Measurements from ENCODE around the gene DUSP9. TPM values are rescaled to one million over a fixed set of nuclear protein-coding genes. Genes with fewer than 3 reads are reported as not detected.

The DUSP9 gene
- total RNA-seq, 2 donors from 2014 or later, result 0.18 to 0.31 TPM

GRCh38 chrX:153638041-153638371 lies 9.0 kb upstream of the DUSP9 start:
- TF ChIP-seq, protein P1, sequence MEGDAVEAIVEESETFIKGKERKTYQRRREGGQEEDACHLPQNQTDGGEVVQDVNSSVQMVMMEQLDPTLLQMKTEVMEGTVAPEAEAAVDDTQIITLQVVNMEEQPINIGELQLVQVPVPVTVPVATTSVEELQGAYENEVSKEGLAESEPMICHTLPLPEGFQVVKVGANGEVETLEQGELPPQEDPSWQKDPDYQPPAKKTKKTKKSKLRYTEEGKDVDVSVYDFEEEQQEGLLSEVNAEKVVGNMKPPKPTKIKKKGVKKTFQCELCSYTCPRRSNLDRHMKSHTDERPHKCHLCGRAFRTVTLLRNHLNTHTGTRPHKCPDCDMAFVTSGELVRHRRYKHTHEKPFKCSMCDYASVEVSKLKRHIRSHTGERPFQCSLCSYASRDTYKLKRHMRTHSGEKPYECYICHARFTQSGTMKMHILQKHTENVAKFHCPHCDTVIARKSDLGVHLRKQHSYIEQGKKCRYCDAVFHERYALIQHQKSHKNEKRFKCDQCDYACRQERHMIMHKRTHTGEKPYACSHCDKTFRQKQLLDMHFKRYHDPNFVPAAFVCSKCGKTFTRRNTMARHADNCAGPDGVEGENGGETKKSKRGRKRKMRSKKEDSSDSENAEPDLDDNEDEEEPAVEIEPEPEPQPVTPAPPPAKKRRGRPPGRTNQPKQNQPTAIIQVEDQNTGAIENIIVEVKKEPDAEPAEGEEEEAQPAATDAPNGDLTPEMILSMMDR (conservative IDR thresholded peaks at IDR 0.05), result no peak
- Mint-ChIP-seq H3K27ac (no peak overlapping the region), H3K27me3 (ENCODE audit: insufficient read depth) (peaks cover 41% of the 10 kb centered on the region), H3K9me3 (peaks cover 53% of the 10 kb centered on the region), H3K36me3 (ENCODE audit: low read depth) (no peaks in the 10 kb centered on the region), H3K4me3 (no peak overlapping the region), H3K4me1 (peaks cover 3% of the 10 kb centered on the region)
- Histone ChIP-seq H3K27ac (ENCODE audit: low read depth, low read length) (no peak overlapping the region), H3K4me3 (ENCODE audit: low read length) (no peak overlapping the region), H3K36me3 (ENCODE audit: control insufficient read depth, insufficient read depth, low read length) (no peaks in the 10 kb centered on the region), H3K9me3 (ENCODE audit: control insufficient read depth, low read length) (no peaks in the 10 kb centered on the region), H3K9ac (ENCODE audit: extremely low read depth, low read length, poor library complexity, severe bottlenecking) (no peak overlapping the region), H3K4me1 (ENCODE audit: control insufficient read depth, insufficient read depth, low read length) (no peaks in the 10 kb centered on the region), H3K27me3 (ENCODE audit: control insufficient read depth, insufficient read depth, low read length, poor library complexity, severe bottlenecking) (peaks cover 24% of the 10 kb centered on the region)
- 80 to 92% methylated on average over 1 to 6 of the region's 6 CpGs for WGBS, 2 experiments (ENCODE audit: insufficient coverage in 1 of 2, insufficient read length in 1 of 2)
- peak; percentile 28 for DNase-seq

DNA sequence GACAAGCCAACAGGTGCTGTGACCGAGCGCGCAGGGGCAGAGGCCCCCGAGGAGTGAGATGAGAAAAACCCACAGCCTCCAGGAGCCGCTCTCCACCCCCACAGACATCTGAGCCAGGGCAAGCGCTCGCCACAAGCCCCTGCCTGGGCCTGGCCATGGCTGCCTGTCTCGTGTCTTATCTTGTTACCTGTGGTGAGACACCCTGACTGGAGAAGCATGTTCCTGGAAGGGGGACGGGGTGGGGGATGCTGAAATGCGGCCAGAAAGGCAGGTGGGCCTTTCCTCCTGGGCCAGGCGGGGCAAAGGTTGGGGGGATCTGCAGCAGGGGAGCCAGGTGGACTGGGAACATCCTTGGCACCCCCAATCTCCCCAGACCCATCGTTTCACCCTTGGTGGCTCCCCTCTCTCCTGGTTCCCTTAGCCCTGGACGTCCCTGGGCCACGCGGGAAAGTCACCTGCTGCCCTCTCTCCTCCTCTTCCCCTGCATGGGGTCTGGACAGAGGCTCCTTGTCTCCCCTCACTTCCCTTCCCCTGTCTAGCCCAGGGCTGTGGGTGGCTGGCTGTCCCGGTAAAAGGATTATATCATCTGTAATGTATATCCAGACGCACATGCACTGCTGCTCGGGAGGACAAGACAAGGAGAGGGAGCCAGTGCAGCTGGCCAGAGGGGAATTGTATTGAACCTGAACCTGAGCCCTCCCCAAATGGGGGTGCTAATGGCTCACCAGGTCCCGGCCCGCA lies 8.4 kb upstream of the DUSP9 start:
- no peak overlapping the region for H3K27ac Mint-ChIP-seq
- H3K36me3 Mint-ChIP-seq (ENCODE audit: low read depth), result no peaks in the 10 kb centered on the region
- peaks cover 3% of the 10 kb centered on the region for H3K4me1 Mint-ChIP-seq
- peaks cover 54% of the 10 kb centered on the region for H3K9me3 Mint-ChIP-seq
- no peaks in the 10 kb centered on the region for H3K4me1 ChIP-seq (ENCODE audit: control insufficient read depth, insufficient read depth, low read length)
- peaks cover 47% of the 10 kb centered on the region for H3K27me3 Mint-ChIP-seq (ENCODE audit: insufficient read depth)
- no peak overlapping the region for H3K4me3 ChIP-seq (ENCODE audit: low read length)
- H3K27me3 ChIP-seq (ENCODE audit: control insufficient read depth, insufficient read depth, low read length, poor library complexity, severe bottlenecking), result peaks cover 30% of the 10 kb centered on the region
- TF ChIP-seq, protein P1 (conservative IDR thresholded peaks at IDR 0.05), result no peak
- H3K27ac ChIP-seq (ENCODE audit: low read depth, low read length), result no peak overlapping the region
- H3K4me3 Mint-ChIP-seq, result no peak overlapping the region
- H3K9me3 ChIP-seq (ENCODE audit: control insufficient read depth, low read length), result no peaks in the 10 kb centered on the region
- 83 to 100% methylated on average over 2 to 20 of the region's 20 CpGs for WGBS, 2 experiments (ENCODE audit: insufficient coverage in 1 of 2, insufficient read length in 1 of 2)
- H3K36me3 ChIP-seq (ENCODE audit: control insufficient read depth, insufficient read depth, low read length), result no peaks in the 10 kb centered on the region
- peak; percentile 30 for DNase-seq
- H3K9ac ChIP-seq (ENCODE audit: extremely low read depth, low read length, poor library complexity, severe bottlenecking), result no peak overlapping the region

DNA sequence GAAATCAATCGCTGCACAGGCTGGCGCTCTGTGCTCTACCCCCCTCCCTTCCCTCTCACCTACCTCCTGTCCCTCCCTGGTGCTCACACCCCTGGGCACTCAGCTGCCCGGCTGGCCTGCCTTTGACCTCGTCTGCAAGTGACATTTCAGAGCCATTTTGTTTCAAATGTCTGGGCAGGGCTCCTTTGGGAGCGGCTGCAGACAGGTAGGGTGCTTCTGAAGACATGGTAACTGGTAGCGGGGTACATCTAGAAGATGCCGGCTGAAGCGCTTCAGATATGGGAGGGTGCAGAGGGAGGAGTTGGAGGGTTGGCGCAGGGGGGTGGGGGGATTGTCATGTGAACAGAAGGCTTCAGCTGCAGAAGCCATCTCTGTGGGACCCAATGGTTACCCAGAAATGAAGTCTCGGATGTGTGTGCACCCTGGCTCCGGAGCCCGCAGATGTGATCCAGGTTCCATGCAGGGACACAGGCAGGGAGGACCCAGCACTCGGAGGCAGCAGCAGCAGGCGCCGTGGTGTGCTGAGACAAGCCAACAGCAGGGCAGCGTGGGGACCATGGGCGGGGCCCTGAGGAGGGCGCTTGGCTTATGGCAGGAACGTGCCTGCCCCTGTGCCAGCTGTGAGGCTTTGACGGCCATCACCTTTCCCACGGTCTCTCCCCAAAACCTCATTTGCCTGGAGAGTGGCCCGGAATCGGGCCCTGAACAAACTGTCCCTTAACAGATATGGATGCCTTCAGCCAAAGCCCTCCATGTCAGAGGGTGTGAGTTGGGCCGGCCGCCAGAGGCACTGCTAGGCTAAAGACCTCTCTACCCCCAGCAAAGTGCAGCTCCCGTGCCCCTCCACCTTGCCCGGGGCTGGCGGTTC lies 7.6 kb upstream of the DUSP9 start:
- no peak overlapping the region for H3K27ac ChIP-seq (ENCODE audit: low read depth, low read length)
- H3K27me3 Mint-ChIP-seq (ENCODE audit: insufficient read depth), result peaks cover 52% of the 10 kb centered on the region
- no peak overlapping the region for H3K9ac ChIP-seq (ENCODE audit: extremely low read depth, low read length, poor library complexity, severe bottlenecking)
- H3K4me1 Mint-ChIP-seq, result peaks cover 3% of the 10 kb centered on the region
- no peak overlapping the region for H3K27ac Mint-ChIP-seq
- no peaks in the 10 kb centered on the region for H3K4me1 ChIP-seq (ENCODE audit: control insufficient read depth, insufficient read depth, low read length)
- peaks cover 34% of the 10 kb centered on the region for H3K27me3 ChIP-seq (ENCODE audit: control insufficient read depth, insufficient read depth, low read length, poor library complexity, severe bottlenecking)
- H3K9me3 Mint-ChIP-seq, result peaks cover 53% of the 10 kb centered on the region
- no peaks in the 10 kb centered on the region for H3K36me3 Mint-ChIP-seq (ENCODE audit: low read depth)
- H3K36me3 ChIP-seq (ENCODE audit: control insufficient read depth, insufficient read depth, low read length), result no peaks in the 10 kb centered on the region
- TF ChIP-seq, protein P1 (conservative IDR thresholded peaks at IDR 0.05), result no peak
- H3K9me3 ChIP-seq (ENCODE audit: control insufficient read depth, low read length), result no peaks in the 10 kb centered on the region
- 70 to 87% methylated on average over 2 to 27 of the region's 28 CpGs for WGBS, 2 experiments (ENCODE audit: insufficient coverage in 1 of 2, insufficient read length in 1 of 2)
- no peak overlapping the region for H3K4me3 Mint-ChIP-seq
- H3K4me3 ChIP-seq (ENCODE audit: low read length), result no peak overlapping the region
- DNase-seq, result no peak

Data from endodermal cell (in vitro differentiated cells).